CD14-positive monocyte (primary cell): ENCODE data around the gene CYREN. TPM values are rescaled to one million over a fixed set of nuclear protein-coding genes. Genes with fewer than 3 reads are reported as not detected.
"Not testable (repeated sequence)": the region's sequence is repeated elsewhere in the genome, so short reads cannot be mapped to it uniquely, and the experiment has no call there.

Experiments used
- DNase-seq, 3 donors: peaks; one replicate each; pipeline ENCODE4 v3.0.0-alpha.2; 2011 to 2022
- H2AFZ ChIP-seq: 2 replicates; pipeline ENCODE4 v1.6.0; 2012; ENCODE audit warnings: mild to moderate bottlenecking, low read depth, low read length, inconsistent platforms; ENCODE audit not compliant: insufficient read depth, poor library complexity, severe bottlenecking
- H3K27ac ChIP-seq, 2 donors: 1 replicate in 1 of 2; 2 replicates in 1 of 2; pipeline ENCODE4 v1.5.1; 2012 to 2013; ENCODE audit warnings: low read length in 2 of 2, control low read depth in 1 of 2, inconsistent platforms in 1 of 2, low read depth in 1 of 2, mild to moderate bottlenecking in 1 of 2
- H3K27me3 ChIP-seq, 2 donors: one replicate each; pipeline versions ENCODE4 v1.6.0 to v1.6.1; 2011 to 2013; ENCODE audit warnings: low read length in 2 of 2; ENCODE audit not compliant: control insufficient read depth in 2 of 2, insufficient read depth in 2 of 2
- H3K36me3 ChIP-seq, 2 donors: replicated peaks in 1 of 2; 1 replicate in 1 of 2; 2 replicates in 1 of 2; pipeline versions ENCODE4 v1.5.1 to v1.6.1; 2012 to 2013; ENCODE audit warnings: low read length in 2 of 2, control low read depth in 1 of 2, inconsistent platforms in 1 of 2, mild to moderate bottlenecking in 1 of 2; ENCODE audit not compliant: insufficient read depth in 2 of 2, control insufficient read depth in 1 of 2
- H3K4me1 ChIP-seq, 2 donors: 1 replicate in 1 of 2; 2 replicates in 1 of 2; pipeline versions ENCODE4 v1.5.1 to v1.6.1; 2012 to 2013; ENCODE audit warnings: low read length in 2 of 2, control low read depth in 1 of 2, inconsistent platforms in 1 of 2, mild to moderate bottlenecking in 1 of 2, moderate library complexity in 1 of 2; ENCODE audit not compliant: insufficient read depth in 2 of 2, control insufficient read depth in 1 of 2
- H3K4me2 ChIP-seq: replicated peaks from 2 replicates; pipeline ENCODE3; 2012; ENCODE audit warnings: low read length, moderate library complexity, mild to moderate bottlenecking; ENCODE audit not compliant: poor library complexity, severe bottlenecking; ENCODE audit errors: extremely low read depth
- H3K4me3 ChIP-seq, 3 experiments: fragments of 200-600 bp in 1 of 3; sonication (generic) in 1 of 3; replicated peaks in 1 of 3; 1 replicate in 2 of 3; 2 replicates in 1 of 3; pipeline ENCODE4 v1.5.1; 2011 to 2013; ENCODE audit warnings: low read length in 3 of 3, mild to moderate bottlenecking in 3 of 3, control low read depth in 2 of 3, low read depth in 2 of 3, inconsistent platforms in 1 of 3, moderate library complexity in 1 of 3
- H3K79me2 ChIP-seq: 2 replicates; pipeline ENCODE4 v1.6.0; 2012; ENCODE audit warnings: mild to moderate bottlenecking, control low read depth, inconsistent platforms, low read length, moderate library complexity; ENCODE audit not compliant: insufficient read depth
- H3K9ac ChIP-seq: 2 replicates; pipeline ENCODE4 v1.6.0; 2017; ENCODE audit warnings: low read length, mild to moderate bottlenecking; ENCODE audit not compliant: insufficient read depth, poor library complexity, severe bottlenecking
- H3K9me3 ChIP-seq, 2 donors: replicated peaks in 1 of 2; 1 replicate in 1 of 2; 2 replicates in 1 of 2; pipeline versions ENCODE4 v1.5.1 to v1.6.1; 2012 to 2013; ENCODE audit warnings: low read length in 2 of 2, control low read depth in 1 of 2; ENCODE audit not compliant: control insufficient read depth in 1 of 2, insufficient read depth in 1 of 2
- H4K20me1 ChIP-seq: 2 replicates; pipeline ENCODE4 v1.6.0; 2012; ENCODE audit warnings: mild to moderate bottlenecking, low read length, control low read depth, moderate library complexity; ENCODE audit not compliant: insufficient read depth
- H3K27ac Mint-ChIP-seq, 7 donors: one replicate each; pipeline ENCODE4 v1.8.0; 2020; ENCODE audit warnings: mild to moderate bottlenecking in 7 of 7, mixed read lengths in 7 of 7, moderate library complexity in 6 of 7, inconsistent platforms in 2 of 7
- H3K27me3 Mint-ChIP-seq, 3 donors: one replicate each; pipeline ENCODE4 v1.8.0; 2021 to 2022; ENCODE audit warnings: low read depth in 3 of 3, mild to moderate bottlenecking in 3 of 3, mixed read lengths in 3 of 3, moderate library complexity in 3 of 3, inconsistent platforms in 1 of 3
- H3K36me3 Mint-ChIP-seq, 2 donors: one replicate each; pipeline ENCODE4 v1.8.0; 2020; ENCODE audit warnings: mixed read lengths in 2 of 2, inconsistent platforms in 1 of 2, mild to moderate bottlenecking in 1 of 2
- H3K4me1 Mint-ChIP-seq: one replicate; pipeline ENCODE4 v1.8.0; 2020; ENCODE audit warnings: mild to moderate bottlenecking, mixed read lengths
- H3K4me3 Mint-ChIP-seq, 2 donors: one replicate each; pipeline ENCODE4 v1.8.0; 2020; ENCODE audit warnings: mild to moderate bottlenecking in 2 of 2, mixed read lengths in 2 of 2, moderate library complexity in 1 of 2
- H3K9me3 Mint-ChIP-seq, 7 donors: one replicate each; pipeline ENCODE4 v1.8.0; 2020 to 2022; ENCODE audit warnings: mixed read lengths in 7 of 7, mild to moderate bottlenecking in 6 of 7, moderate library complexity in 6 of 7, inconsistent platforms in 2 of 7
- WGBS: methylation state at CpG from one replicate; pipeline ENCODE4 v1.1.5; 2013; ENCODE audit warnings: missing lambda C conversion rate; ENCODE audit not compliant: insufficient coverage; 5-methylcytosine and 5-hydroxymethylcytosine counted together
- intact Hi-C, 2 donors: fragments of 100-400 bp; cut with micrococcal nuclease; formaldehyde crosslinking; loops; one replicate each; pipeline versions ENCODE4 v1.15.0 to v1.15.1; 2023
- polyA plus RNA-seq, 3 donors: library from polyadenylated mRNA; depleted of rRNA in 1 of 3; unstranded in 2 of 3; stranded (reverse) in 1 of 3; fragments of 300-500 nt in 2 of 3; fragments of >200 nt in 1 of 3; fragmentation: Illumina TruSeq in 2 of 3; gene quantifications; 1 replicate in 2 of 3; 2 replicates in 1 of 3; pipeline ENCODE4 v1.2.3, GENCODE V29; 2012 to 2021
- TF ChIP-seq, protein P1 (sequence below): fragments of 200-600 bp; IDR thresholded peaks from one replicate; pipeline ENCODE4 v1.8.0; 2022; ENCODE audit warnings: antibody characterized with exemption, mild to moderate bottlenecking

The CYREN gene
- polyA plus RNA-seq, 3 donors: 20.6 to 47.4 (median 40.1) TPM

GRCh38 chr7:135128931-135129330 is 41.6 kb downstream of the CYREN start:
- no peaks in the 10 kb centered on the region for H3K36me3 Mint-ChIP-seq
- peaks cover 8 to 24% (median 14%) of the 10 kb centered on the region in 7 donors for H3K9me3 Mint-ChIP-seq
- H3K4me1 ChIP-seq: no peaks in the 10 kb centered on the region
- H3K4me1 Mint-ChIP-seq: no peaks in the 10 kb centered on the region
- no peak overlapping the region for H2AFZ ChIP-seq
- no peak overlapping the region for H3K9ac ChIP-seq
- DNase-seq: no peak
- WGBS: 100% methylated on average over 1 of the region's 1 CpG
- no peak overlapping the region for H3K27ac Mint-ChIP-seq
- H3K9me3 ChIP-seq: peaks cover 4 to 7% of the 10 kb centered on the region in 2 donors
- H3K4me2 ChIP-seq: no peak overlapping the region
- H3K27ac ChIP-seq: no peak overlapping the region
- no peak overlapping the region for H3K4me3 Mint-ChIP-seq
- no peaks in the 10 kb centered on the region for H4K20me1 ChIP-seq
- H3K79me2 ChIP-seq: no peaks in the 10 kb centered on the region
- no peaks in the 10 kb centered on the region for H3K27me3 ChIP-seq
- no peaks in the 10 kb centered on the region for H3K27me3 Mint-ChIP-seq
- H3K4me3 ChIP-seq: no peak overlapping the region
- TF ChIP-seq, protein P1, sequence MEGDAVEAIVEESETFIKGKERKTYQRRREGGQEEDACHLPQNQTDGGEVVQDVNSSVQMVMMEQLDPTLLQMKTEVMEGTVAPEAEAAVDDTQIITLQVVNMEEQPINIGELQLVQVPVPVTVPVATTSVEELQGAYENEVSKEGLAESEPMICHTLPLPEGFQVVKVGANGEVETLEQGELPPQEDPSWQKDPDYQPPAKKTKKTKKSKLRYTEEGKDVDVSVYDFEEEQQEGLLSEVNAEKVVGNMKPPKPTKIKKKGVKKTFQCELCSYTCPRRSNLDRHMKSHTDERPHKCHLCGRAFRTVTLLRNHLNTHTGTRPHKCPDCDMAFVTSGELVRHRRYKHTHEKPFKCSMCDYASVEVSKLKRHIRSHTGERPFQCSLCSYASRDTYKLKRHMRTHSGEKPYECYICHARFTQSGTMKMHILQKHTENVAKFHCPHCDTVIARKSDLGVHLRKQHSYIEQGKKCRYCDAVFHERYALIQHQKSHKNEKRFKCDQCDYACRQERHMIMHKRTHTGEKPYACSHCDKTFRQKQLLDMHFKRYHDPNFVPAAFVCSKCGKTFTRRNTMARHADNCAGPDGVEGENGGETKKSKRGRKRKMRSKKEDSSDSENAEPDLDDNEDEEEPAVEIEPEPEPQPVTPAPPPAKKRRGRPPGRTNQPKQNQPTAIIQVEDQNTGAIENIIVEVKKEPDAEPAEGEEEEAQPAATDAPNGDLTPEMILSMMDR: no peak
- intact Hi-C loops: no loop called here
- no peaks in the 10 kb centered on the region for H3K36me3 ChIP-seq

DNA sequence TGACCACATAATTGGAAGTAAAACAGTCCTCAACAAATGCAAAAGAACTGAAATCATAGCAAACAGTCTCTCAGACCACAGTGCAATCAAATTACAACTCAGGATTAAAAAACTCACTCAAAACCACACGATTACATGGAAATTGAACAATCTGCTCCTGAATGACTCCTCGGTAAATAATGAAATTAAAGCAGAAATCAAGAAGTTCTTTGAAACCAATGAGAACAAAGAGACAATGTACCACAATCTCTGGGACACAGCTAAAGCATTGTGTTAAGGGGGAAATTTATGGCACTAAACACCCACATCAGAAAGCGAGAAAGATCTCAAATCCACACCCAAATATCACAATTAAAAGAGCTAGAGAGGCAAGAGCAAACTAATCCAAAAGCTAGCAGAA is 45.9 kb downstream of the CYREN start:
- H3K27ac ChIP-seq, H3K9ac ChIP-seq, H3K36me3 ChIP-seq, H4K20me1 ChIP-seq, H3K4me1 ChIP-seq, H3K27me3 Mint-ChIP-seq, H2AFZ ChIP-seq, H3K36me3 Mint-ChIP-seq, DNase-seq, H3K27me3 ChIP-seq, intact Hi-C loops, H3K4me2 ChIP-seq, H3K4me3 ChIP-seq, H3K4me3 Mint-ChIP-seq, H3K4me1 Mint-ChIP-seq, H3K79me2 ChIP-seq: not testable (repeated sequence)
- no CpG with 5 or more reads among the region's 3 CpGs for WGBS
- H3K27ac Mint-ChIP-seq: peak overlapping the region in 1 of 7 donors; percentile 3
- H3K9me3 ChIP-seq: peaks cover 0 to 16% of the 10 kb centered on the region in 2 donors
- peaks cover 9 to 31% (median 19%) of the 10 kb centered on the region in 7 donors for H3K9me3 Mint-ChIP-seq
